HG03457 (cell line): ENCODE results near the gene ZEB2.
A peak's percentile ranks its signal among the peaks of the same experiment; 100 is the strongest.

Experiments used
- ATAC-seq: cut with Tn5 transposase; IDR thresholded peaks from one replicate; pipeline ENCODE4 v1.9.1; 2021; ENCODE audit warnings: moderate number of reproducible peaks; ENCODE audit not compliant: unreplicated experiment

ZEB2 gene

GRCh38 chr2:144453486-144454158 is 66.3 kb downstream of the ZEB2 start:
- ATAC-seq, result no peak

GRCh38 chr2:144452989-144453336 is 67.0 kb downstream of the ZEB2 start:
- no peak for ATAC-seq

- no peak for ATAC-seq
Observed at GRCh38 chr2:144452169-144452988, 67.5 kb downstream of the ZEB2 start.

- no peak for ATAC-seq
Observed at GRCh38 chr2:144451443-144451842, 68.5 kb downstream of the ZEB2 start.

- ATAC-seq, result no peak
Observed at GRCh38 chr2:144449028-144449406, 70.9 kb downstream of the ZEB2 start.

- ATAC-seq, result no peak
Observed at GRCh38 chr2:144448389-144449027, 71.4 kb downstream of the ZEB2 start.

- ATAC-seq, result no peak
Observed at GRCh38 chr2:144447535-144447934, 72.4 kb downstream of the ZEB2 start.

GRCh38 chr2:144446136-144446535 is 73.8 kb downstream of the ZEB2 start:
- no peak for ATAC-seq

- no peak for ATAC-seq
Observed at GRCh38 chr2:144445196-144445595, 74.7 kb downstream of the ZEB2 start.

GRCh38 chr2:144443837-144444817 is 75.8 kb downstream of the ZEB2 start:
- no peak for ATAC-seq

- no peak for ATAC-seq
Observed at GRCh38 chr2:144441711-144442141, 78.2 kb downstream of the ZEB2 start.

GRCh38 chr2:144439993-144440392 is 79.9 kb downstream of the ZEB2 start:
- no peak for ATAC-seq

- no peak for ATAC-seq
Observed at GRCh38 chr2:144438801-144439631, 80.9 kb downstream of the ZEB2 start.

- no peak for ATAC-seq
Observed at GRCh38 chr2:144437636-144438035, 82.3 kb downstream of the ZEB2 start.

- no peak for ATAC-seq
Observed at GRCh38 chr2:144434425-144435222, 85.3 kb downstream of the ZEB2 start.

GRCh38 chr2:144432921-144433320 is 87.0 kb downstream of the ZEB2 start:
- no peak for ATAC-seq

GRCh38 chr2:144431998-144432397 is 87.9 kb downstream of the ZEB2 start:
- ATAC-seq, result no peak

- no peak for ATAC-seq
Observed at GRCh38 chr2:144431392-144431783, 88.5 kb downstream of the ZEB2 start.

- ATAC-seq, result peak; percentile 86
Observed at GRCh38 chr2:144430722-144431391, 89.1 kb downstream of the ZEB2 start.
